T-helper 1 cell treated with Interleukin-12 subunit alpha and Interleukin-12 subunit beta and Interleukin-4 antibody, amounts not matched to agents 30 μg/mL and 1 μg/mL, for 36 hours (primary cell): ENCODE measurements around the gene MET.

Source experiments
- H3K27ac Mint-ChIP-seq: one replicate; pipeline ENCODE4 v1.8.0; 2021; ENCODE audit warnings: mild to moderate bottlenecking, mixed read lengths
- H3K27me3 Mint-ChIP-seq: one replicate; pipeline ENCODE4 v1.8.0; 2021; ENCODE audit warnings: low read depth, mixed read lengths
- H3K36me3 Mint-ChIP-seq: one replicate; pipeline ENCODE4 v1.8.0; 2021; ENCODE audit warnings: low read depth, mixed read lengths
- H3K4me1 Mint-ChIP-seq: one replicate; pipeline ENCODE4 v1.8.0; 2021; ENCODE audit warnings: low read depth, mixed read lengths
- H3K4me3 Mint-ChIP-seq: one replicate; pipeline ENCODE4 v1.8.0; 2021; ENCODE audit warnings: mild to moderate bottlenecking, moderate library complexity, mixed read lengths
- H3K9me3 Mint-ChIP-seq: one replicate; pipeline ENCODE4 v1.8.0; 2021; ENCODE audit warnings: mixed read lengths

MET gene

GRCh38 chr7:116797612-116798011 is 125.6 kb downstream of the MET start:
- Mint-ChIP-seq H3K9me3 (no peaks in the 10 kb centered on the region), H3K27ac (no peak overlapping the region), H3K36me3 (no peaks in the 10 kb centered on the region), H3K4me3 (no peak overlapping the region), H3K27me3 (peaks cover 25% of the 10 kb centered on the region), H3K4me1 (peaks cover under 1% of the 10 kb centered on the region)

- H3K4me1 Mint-ChIP-seq: peaks cover 4% of the 10 kb centered on the region
- H3K27me3 Mint-ChIP-seq: peaks cover 25% of the 10 kb centered on the region
- H3K9me3 Mint-ChIP-seq: no peaks in the 10 kb centered on the region
- H3K4me3 Mint-ChIP-seq: no peak overlapping the region
- no peak overlapping the region for H3K27ac Mint-ChIP-seq
- no peaks in the 10 kb centered on the region for H3K36me3 Mint-ChIP-seq
Measured at GRCh38 chr7:116798232-116798631, 126.2 kb downstream of the MET start.

GRCh38 chr7:116799916-116800315 is 127.9 kb downstream of the MET start:
- H3K27ac Mint-ChIP-seq: no peak overlapping the region
- no peaks in the 10 kb centered on the region for H3K9me3 Mint-ChIP-seq
- H3K36me3 Mint-ChIP-seq: no peaks in the 10 kb centered on the region
- H3K4me3 Mint-ChIP-seq: no peak overlapping the region
- H3K4me1 Mint-ChIP-seq: peaks cover 4% of the 10 kb centered on the region
- peaks cover 16% of the 10 kb centered on the region for H3K27me3 Mint-ChIP-seq

GRCh38 chr7:116800594-116800993 is 128.6 kb downstream of the MET start:
- H3K9me3 Mint-ChIP-seq: no peaks in the 10 kb centered on the region
- H3K4me1 Mint-ChIP-seq: peaks cover 4% of the 10 kb centered on the region
- no peaks in the 10 kb centered on the region for H3K36me3 Mint-ChIP-seq
- peaks cover 15% of the 10 kb centered on the region for H3K27me3 Mint-ChIP-seq
- no peak overlapping the region for H3K4me3 Mint-ChIP-seq
- peak overlapping the region; percentile 23 for H3K27ac Mint-ChIP-seq

GRCh38 chr7:116801092-116801710 is 129.2 kb downstream of the MET start:
- H3K4me1 Mint-ChIP-seq: peaks cover 4% of the 10 kb centered on the region
- no peaks in the 10 kb centered on the region for H3K36me3 Mint-ChIP-seq
- peaks cover 15% of the 10 kb centered on the region for H3K27me3 Mint-ChIP-seq
- no peak overlapping the region for H3K4me3 Mint-ChIP-seq
- no peaks in the 10 kb centered on the region for H3K9me3 Mint-ChIP-seq
- peak overlapping the region; percentile 11 for H3K27ac Mint-ChIP-seq

- Mint-ChIP-seq H3K27me3 (peaks cover 19% of the 10 kb centered on the region), H3K4me1 (peaks cover 4% of the 10 kb centered on the region), H3K27ac (peak overlapping the region; percentile 55), H3K4me3 (no peak overlapping the region), H3K36me3 (no peaks in the 10 kb centered on the region), H3K9me3 (no peaks in the 10 kb centered on the region)
Measured at GRCh38 chr7:116802144-116802745, 130.2 kb downstream of the MET start.

GRCh38 chr7:116802746-116803152 is 130.8 kb downstream of the MET start:
- Mint-ChIP-seq H3K4me3 (no peak overlapping the region), H3K9me3 (no peaks in the 10 kb centered on the region), H3K4me1 (peaks cover 4% of the 10 kb centered on the region), H3K27ac (peak overlapping the region; percentile 55), H3K36me3 (no peaks in the 10 kb centered on the region), H3K27me3 (peaks cover 19% of the 10 kb centered on the region)

GRCh38 chr7:116804471-116804870 is 132.5 kb downstream of the MET start:
- H3K27ac Mint-ChIP-seq: no peak overlapping the region
- H3K36me3 Mint-ChIP-seq: no peaks in the 10 kb centered on the region
- H3K4me3 Mint-ChIP-seq: no peak overlapping the region
- peaks cover 4% of the 10 kb centered on the region for H3K4me1 Mint-ChIP-seq
- no peaks in the 10 kb centered on the region for H3K9me3 Mint-ChIP-seq
- H3K27me3 Mint-ChIP-seq: peaks cover 20% of the 10 kb centered on the region

GRCh38 chr7:116805100-116805544 is 133.1 kb downstream of the MET start:
- no peaks in the 10 kb centered on the region for H3K9me3 Mint-ChIP-seq
- H3K27me3 Mint-ChIP-seq: peaks cover 26% of the 10 kb centered on the region
- H3K4me3 Mint-ChIP-seq: no peak overlapping the region
- no peak overlapping the region for H3K27ac Mint-ChIP-seq
- peaks cover 4% of the 10 kb centered on the region for H3K4me1 Mint-ChIP-seq
- no peaks in the 10 kb centered on the region for H3K36me3 Mint-ChIP-seq

GRCh38 chr7:116806046-116806944 is 134.3 kb downstream of the MET start:
- H3K4me1 Mint-ChIP-seq: peaks cover 4% of the 10 kb centered on the region
- H3K9me3 Mint-ChIP-seq: no peaks in the 10 kb centered on the region
- no peak overlapping the region for H3K27ac Mint-ChIP-seq
- peaks cover 22% of the 10 kb centered on the region for H3K27me3 Mint-ChIP-seq
- H3K4me3 Mint-ChIP-seq: no peak overlapping the region
- no peaks in the 10 kb centered on the region for H3K36me3 Mint-ChIP-seq

GRCh38 chr7:116807011-116807560 is 135.1 kb downstream of the MET start:
- no peaks in the 10 kb centered on the region for H3K9me3 Mint-ChIP-seq
- peaks cover 4% of the 10 kb centered on the region for H3K4me1 Mint-ChIP-seq

GRCh38 chr7:116809636-116810266 is 137.8 kb downstream of the MET start:
- Mint-ChIP-seq H3K27ac (no peak overlapping the region), H3K9me3 (no peaks in the 10 kb centered on the region), H3K27me3 (peaks cover 20% of the 10 kb centered on the region), H3K4me3 (no peak overlapping the region), H3K4me1 (no peaks in the 10 kb centered on the region), H3K36me3 (no peaks in the 10 kb centered on the region)

More at GRCh38 chr7:116807011-116807560, 135.1 kb downstream of the MET start:
- no peak overlapping the region for H3K27ac Mint-ChIP-seq
- no peaks in the 10 kb centered on the region for H3K36me3 Mint-ChIP-seq
- H3K27me3 Mint-ChIP-seq: peaks cover 20% of the 10 kb centered on the region
- no peak overlapping the region for H3K4me3 Mint-ChIP-seq

- Mint-ChIP-seq H3K27me3 (peaks cover 20% of the 10 kb centered on the region), H3K9me3 (no peaks in the 10 kb centered on the region), H3K36me3 (no peaks in the 10 kb centered on the region), H3K27ac (no peak overlapping the region), H3K4me1 (no peaks in the 10 kb centered on the region), H3K4me3 (no peak overlapping the region)
Measured at GRCh38 chr7:116810267-116811116, 138.5 kb downstream of the MET start.
